ENCODE measurements around the gene OR4E2. TPM values are rescaled to one million over a fixed set of nuclear protein-coding genes. Genes with fewer than 3 reads are reported as not detected.
A peak's percentile ranks its signal among the peaks of the same experiment; 100 is the strongest.
"Not testable (repeated sequence)": the region's sequence is repeated elsewhere in the genome, so short reads cannot be mapped to it uniquely, and the experiment has no call there.

The OR4E2 gene, protein sequence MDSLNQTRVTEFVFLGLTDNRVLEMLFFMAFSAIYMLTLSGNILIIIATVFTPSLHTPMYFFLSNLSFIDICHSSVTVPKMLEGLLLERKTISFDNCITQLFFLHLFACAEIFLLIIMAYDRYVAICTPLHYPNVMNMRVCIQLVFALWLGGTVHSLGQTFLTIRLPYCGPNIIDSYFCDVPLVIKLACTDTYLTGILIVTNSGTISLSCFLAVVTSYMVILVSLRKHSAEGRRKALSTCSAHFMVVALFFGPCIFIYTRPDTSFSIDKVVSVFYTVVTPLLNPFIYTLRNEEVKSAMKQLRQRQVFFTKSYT
- not detected for total RNA-seq

DNA sequence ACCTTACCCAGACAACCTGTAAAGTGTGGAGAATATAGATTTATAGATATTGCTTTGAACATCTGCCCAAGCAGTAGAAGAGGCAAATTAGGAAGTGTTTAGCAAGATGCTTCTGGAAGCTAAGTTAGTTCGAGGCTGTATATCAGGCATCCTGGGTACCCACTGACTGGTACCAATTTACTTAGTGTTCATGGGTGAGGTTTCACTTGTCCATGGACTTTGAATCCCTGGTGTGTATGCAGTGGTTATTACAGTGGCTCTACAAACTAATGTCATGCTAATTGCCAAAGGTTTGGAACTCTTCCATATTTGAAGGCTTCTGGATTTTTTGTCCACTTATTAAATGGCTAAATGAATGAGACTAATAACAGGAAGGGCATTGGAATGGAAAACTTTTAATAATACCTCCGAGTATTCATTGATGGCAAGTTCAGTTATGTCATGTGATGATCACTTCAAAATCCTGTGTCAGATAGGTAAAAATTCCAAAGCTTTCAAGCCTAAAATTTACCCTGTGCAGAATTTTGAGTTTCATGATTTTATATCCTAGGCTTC lies at the start of gene OR4E2:
OR4E2 (plus strand) TSS at position 505 of the 555 bp plus-strand sequence. CDS start 11,248 bp downstream, outside the sequence.
- Mint-ChIP-seq H3K27ac (no peak within 1 kb of the TSS), H3K36me3 (ENCODE audit: low read depth) (no peaks in the 10 kb centered on the region), H3K4me3 (no peak within 1 kb of the TSS), H3K4me1 (no peaks in the 10 kb centered on the region), H3K9me3 (no peaks in the 10 kb centered on the region), H3K27me3 (peaks cover 16% of the 10 kb centered on the region)
- no peak for ATAC-seq (replicated peaks)

- Mint-ChIP-seq H3K27me3 (peaks cover 10% of the 10 kb centered on the region), H3K36me3 (ENCODE audit: low read depth) (no peaks in the 10 kb centered on the region), H3K27ac (no peak overlapping the region), H3K4me1 (no peaks in the 10 kb centered on the region), H3K4me3 (no peak overlapping the region), H3K9me3 (no peaks in the 10 kb centered on the region)
- ATAC-seq (replicated peaks), result no peak
Observed at GRCh38 chr14:21612324-21612723, 41.3 kb upstream of the OR4E2 start.

DNA sequence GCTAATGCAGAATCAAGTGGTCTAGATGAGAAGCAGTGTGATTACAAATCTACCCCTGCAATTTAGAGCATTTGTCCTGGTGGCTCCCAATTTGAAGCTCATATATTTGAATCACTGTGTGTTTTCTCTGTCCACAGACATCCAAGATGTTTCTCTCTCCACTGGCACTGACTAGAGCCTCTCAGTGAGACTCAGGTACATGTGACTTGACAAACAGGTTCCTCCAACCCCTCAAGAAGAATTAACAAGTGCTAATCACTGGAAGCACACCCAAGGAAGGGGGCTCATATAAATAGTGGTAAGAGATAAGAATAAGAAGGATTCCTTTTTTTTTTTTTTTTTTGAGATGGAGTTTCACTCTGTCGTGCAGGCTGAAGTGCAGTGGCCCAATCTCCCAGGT lies 39.4 kb upstream of the OR4E2 start:
- no peaks in the 10 kb centered on the region for H3K36me3 Mint-ChIP-seq (ENCODE audit: low read depth)
- no peak overlapping the region for H3K4me3 Mint-ChIP-seq
- peaks cover 10% of the 10 kb centered on the region for H3K27me3 Mint-ChIP-seq
- no peak for ATAC-seq (replicated peaks)
- no peaks in the 10 kb centered on the region for H3K9me3 Mint-ChIP-seq
- no peak overlapping the region for H3K27ac Mint-ChIP-seq
- no peaks in the 10 kb centered on the region for H3K4me1 Mint-ChIP-seq

DNA sequence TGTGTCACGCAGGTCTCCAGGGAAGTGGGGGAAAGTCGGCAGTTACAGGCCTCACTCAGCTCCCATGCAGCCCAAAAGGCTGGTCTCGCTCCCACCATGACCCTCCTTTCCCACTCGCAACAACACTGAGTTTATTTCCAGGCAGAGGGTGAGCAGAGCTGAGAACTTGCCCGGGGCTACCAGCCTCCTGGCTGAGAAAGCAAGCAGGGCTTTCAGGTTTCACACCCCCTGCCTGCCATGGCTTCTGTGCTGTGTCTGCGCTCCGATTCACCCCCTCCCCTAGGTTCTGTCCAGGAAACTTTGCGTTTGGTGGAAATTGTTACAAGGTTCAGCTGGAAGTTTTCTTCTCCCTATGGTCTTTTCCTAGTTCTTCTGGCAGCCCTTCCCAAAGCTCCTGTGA lies 36.0 kb upstream of the OR4E2 start:
- Mint-ChIP-seq H3K4me3 (no peak overlapping the region), H3K4me1 (no peaks in the 10 kb centered on the region), H3K36me3 (ENCODE audit: low read depth) (no peaks in the 10 kb centered on the region), H3K9me3 (no peaks in the 10 kb centered on the region), H3K27ac (no peak overlapping the region), H3K27me3 (peaks cover 21% of the 10 kb centered on the region)
- ATAC-seq (replicated peaks), result no peak

GRCh38 chr14:21626491-21627230 lies 27.0 kb upstream of the OR4E2 start:
- Mint-ChIP-seq H3K27me3 (peaks cover 19% of the 10 kb centered on the region), H3K4me1 (no peaks in the 10 kb centered on the region), H3K9me3 (no peaks in the 10 kb centered on the region), H3K27ac (no peak overlapping the region), H3K36me3 (ENCODE audit: low read depth) (no peaks in the 10 kb centered on the region), H3K4me3 (no peak overlapping the region)
- ATAC-seq (replicated peaks), result no peak

DNA sequence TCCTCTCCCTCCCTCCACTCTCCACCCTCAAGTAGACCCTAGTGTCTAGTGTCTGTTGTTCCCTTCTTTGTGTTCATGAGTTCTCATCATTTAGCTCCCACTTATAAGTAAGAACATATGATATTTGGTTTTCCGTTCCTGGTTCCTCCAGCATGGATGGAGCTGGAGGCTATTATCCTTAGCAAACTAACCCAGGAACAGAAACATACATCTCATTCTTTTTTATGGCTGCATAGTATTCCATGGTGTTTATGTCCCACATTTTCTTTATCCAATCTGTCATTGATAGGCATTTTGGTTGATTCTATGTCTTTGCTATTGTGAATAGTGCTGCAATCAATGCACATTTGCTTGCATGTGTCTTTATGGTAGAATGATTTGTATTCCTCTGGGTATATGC lies 23.1 kb upstream of the OR4E2 start:
- H3K4me1 Mint-ChIP-seq, result not testable (repeated sequence)

GRCh38 chr14:21631084-21631483 lies 22.6 kb upstream of the OR4E2 start:
- Mint-ChIP-seq H3K27me3 (peaks cover 7% of the 10 kb centered on the region), H3K36me3 (ENCODE audit: low read depth) (no peaks in the 10 kb centered on the region), H3K4me1 (no peaks in the 10 kb centered on the region), H3K9me3 (no peaks in the 10 kb centered on the region), H3K27ac (no peak overlapping the region), H3K4me3 (no peak overlapping the region)
- peak; percentile 29 for ATAC-seq (replicated peaks)

More for the DNA sequence above, 23.1 kb upstream of the OR4E2 start:
- H3K4me3 Mint-ChIP-seq; H3K27ac Mint-ChIP-seq; H3K9me3 Mint-ChIP-seq; ATAC-seq (replicated peaks); H3K36me3 Mint-ChIP-seq (ENCODE audit: low read depth): not testable (repeated sequence)
- H3K27me3 Mint-ChIP-seq, result peaks cover 13% of the 10 kb centered on the region

GRCh38 chr14:21634840-21635239 lies 18.8 kb upstream of the OR4E2 start, which contains the start of gene OR10G2:
Gene OR10G2 (minus strand): TSS chr14:21634940. CDS start chr14:21634842, 98 bp downstream.
- no peak within 1 kb of the TSS for H3K4me3 Mint-ChIP-seq
- H3K36me3 Mint-ChIP-seq (ENCODE audit: low read depth), result no peaks in the 10 kb centered on the region

GRCh38 chr14:21642683-21643082 lies 11.0 kb upstream of the OR4E2 start:
- no peaks in the 10 kb centered on the region for H3K4me1 Mint-ChIP-seq
- H3K9me3 Mint-ChIP-seq, result no peaks in the 10 kb centered on the region
- H3K27ac Mint-ChIP-seq, result no peak overlapping the region
- H3K36me3 Mint-ChIP-seq (ENCODE audit: low read depth), result no peaks in the 10 kb centered on the region
- ATAC-seq (replicated peaks), result no peak
- peak overlapping the region; percentile 38 for H3K4me3 Mint-ChIP-seq
- peaks cover 10% of the 10 kb centered on the region for H3K27me3 Mint-ChIP-seq

More at GRCh38 chr14:21634840-21635239, 18.8 kb upstream of the OR4E2 start, which contains the start of gene OR10G2:
- H3K9me3 Mint-ChIP-seq, result no peaks in the 10 kb centered on the region
- H3K27me3 Mint-ChIP-seq, result peaks cover 7% of the 10 kb centered on the region
- no peaks in the 10 kb centered on the region for H3K4me1 Mint-ChIP-seq
- no peak for ATAC-seq (replicated peaks)
- H3K27ac Mint-ChIP-seq, result no peak within 1 kb of the TSS

DNA sequence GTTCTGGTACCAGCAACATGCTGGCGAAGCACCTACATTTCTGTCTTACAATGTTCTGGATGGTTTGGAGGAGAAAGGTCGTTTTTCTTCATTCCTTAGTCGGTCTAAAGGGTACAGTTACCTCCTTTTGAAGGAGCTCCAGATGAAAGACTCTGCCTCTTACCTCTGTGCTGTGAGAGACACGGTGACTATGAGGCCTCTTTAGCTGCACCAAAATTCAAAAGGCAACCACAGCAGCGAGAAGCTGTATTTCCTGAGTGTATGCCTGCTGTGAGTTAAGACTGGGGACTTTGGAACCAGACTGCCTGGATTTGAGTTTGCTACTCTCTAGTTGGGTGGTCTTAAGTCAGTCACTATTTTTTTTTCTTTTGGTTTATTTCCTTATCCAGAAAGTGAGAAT lies 10.2 kb upstream of the OR4E2 start:
- Mint-ChIP-seq H3K4me1 (no peaks in the 10 kb centered on the region), H3K27me3 (peaks cover 12% of the 10 kb centered on the region), H3K27ac (no peak overlapping the region), H3K4me3 (no peak overlapping the region), H3K36me3 (ENCODE audit: low read depth) (no peaks in the 10 kb centered on the region), H3K9me3 (no peaks in the 10 kb centered on the region)
- no peak for ATAC-seq (replicated peaks)

GRCh38 chr14:21647380-21647779 lies 6.3 kb upstream of the OR4E2 start:
- no peaks in the 10 kb centered on the region for H3K9me3 Mint-ChIP-seq
- H3K27me3 Mint-ChIP-seq, result peaks cover 27% of the 10 kb centered on the region
- no peak overlapping the region for H3K27ac Mint-ChIP-seq
- H3K36me3 Mint-ChIP-seq (ENCODE audit: low read depth), result no peaks in the 10 kb centered on the region
- H3K4me1 Mint-ChIP-seq, result no peaks in the 10 kb centered on the region
- no peak for ATAC-seq (replicated peaks)
- no peak overlapping the region for H3K4me3 Mint-ChIP-seq

DNA sequence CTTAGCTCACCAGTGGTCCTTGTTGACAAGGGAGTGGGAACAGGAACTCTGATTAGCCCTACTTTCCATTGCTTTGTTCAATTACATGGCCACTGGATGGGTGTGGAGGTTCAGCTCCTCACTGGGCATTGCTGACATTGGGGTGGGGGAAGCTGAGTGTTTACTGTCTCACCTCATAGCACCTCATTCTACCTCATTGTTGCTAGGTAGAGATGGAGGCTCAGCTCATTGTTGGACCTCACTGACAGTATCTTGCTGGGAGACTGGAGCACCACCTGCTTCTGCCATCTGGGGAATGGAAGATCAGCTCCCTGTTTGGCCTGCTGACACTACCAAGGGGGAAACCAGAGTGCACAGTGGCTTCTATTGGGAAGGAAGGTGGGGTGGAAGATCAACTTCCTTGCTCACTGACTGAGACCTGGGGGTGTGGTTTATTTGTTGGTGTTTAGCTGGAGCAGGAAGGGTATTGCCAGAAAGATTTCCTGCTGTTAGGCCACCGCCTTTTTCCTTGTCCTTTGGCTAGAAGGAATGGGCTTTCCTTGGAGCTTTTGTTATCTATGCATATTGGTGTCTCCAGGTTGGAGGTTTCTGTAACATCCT lies 1.3 kb upstream of the OR4E2 start:
- no peak overlapping the region for H3K27ac Mint-ChIP-seq
- ATAC-seq (replicated peaks), result no peak
- no peaks in the 10 kb centered on the region for H3K4me1 Mint-ChIP-seq
- peaks cover 21% of the 10 kb centered on the region for H3K27me3 Mint-ChIP-seq
- H3K9me3 Mint-ChIP-seq, result no peaks in the 10 kb centered on the region
- H3K4me3 Mint-ChIP-seq, result no peak overlapping the region
- H3K36me3 Mint-ChIP-seq (ENCODE audit: low read depth), result no peaks in the 10 kb centered on the region

DNA sequence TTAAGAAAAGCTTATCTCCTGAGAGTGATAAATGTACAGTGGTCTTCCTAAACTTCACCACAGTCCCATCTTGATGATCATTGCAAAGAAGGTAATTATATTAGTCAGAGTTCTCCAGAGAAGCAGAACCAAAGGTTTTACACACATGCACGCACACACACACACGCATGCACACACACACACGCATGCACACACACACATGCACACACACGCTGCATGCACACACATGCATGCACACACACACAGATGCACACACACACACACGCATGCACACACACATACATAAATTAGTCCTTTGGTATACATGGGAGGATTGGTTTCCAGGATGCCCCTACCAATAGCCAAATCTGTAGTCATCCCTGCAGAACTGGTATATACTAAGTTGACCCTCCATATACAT lies 580 bp downstream of the OR4E2 start:
- no peak for ATAC-seq (replicated peaks)
- Mint-ChIP-seq H3K36me3 (ENCODE audit: low read depth) (no peaks in the 10 kb centered on the region), H3K4me3 (no peak overlapping the region), H3K4me1 (no peaks in the 10 kb centered on the region), H3K27ac (no peak overlapping the region), H3K9me3 (no peaks in the 10 kb centered on the region), H3K27me3 (peaks cover 14% of the 10 kb centered on the region)

DNA sequence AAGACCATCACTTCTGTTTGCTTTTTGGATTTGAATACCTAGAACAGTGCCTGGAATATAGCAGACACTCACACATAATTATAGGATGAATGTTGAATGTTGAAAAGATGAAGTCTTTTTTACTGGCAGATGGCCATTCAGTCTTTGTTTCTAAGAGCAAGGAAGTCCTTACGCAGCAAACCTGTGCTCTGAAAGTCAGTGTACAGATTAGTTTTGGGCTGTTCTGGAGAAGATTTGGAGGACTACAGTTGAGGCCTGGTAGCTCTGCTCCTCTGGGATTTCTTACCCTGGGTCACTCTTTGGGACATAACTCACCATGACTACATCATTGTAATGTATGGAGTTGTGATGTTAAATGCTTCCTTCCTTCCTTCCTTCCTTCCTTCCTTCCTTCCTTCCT lies 3.3 kb downstream of the OR4E2 start:
- no peak for ATAC-seq (replicated peaks)
- Mint-ChIP-seq H3K9me3 (no peaks in the 10 kb centered on the region), H3K27ac (no peak overlapping the region), H3K4me1 (no peaks in the 10 kb centered on the region), H3K4me3 (no peak overlapping the region), H3K27me3 (peaks cover 3% of the 10 kb centered on the region), H3K36me3 (ENCODE audit: low read depth) (no peaks in the 10 kb centered on the region)

All from activated T-helper 17 cell treated with anti-CD3 and anti-CD28 coated beads, Interleukin-2, amount 50 U/mL, for 72 hours (primary cell).